ENCODE measurements around the gene SMCR8. TPM values are rescaled to one million over a fixed set of nuclear protein-coding genes. Genes with fewer than 3 reads are reported as not detected.

Gene SMCR8
- total RNA-seq: 10 to 100 TPM; 33.5 to 48.5 (median 39.2) TPM
- 26.3 TPM for total RNA-seq (2013)

GRCh38 chr17:18314731-18315561, at the start of gene SMCR8, which contains the start of gene TOP3A:
SMCR8 (plus strand) TSS chr17:18315293; CDS start chr17:18315790, 497 bp downstream.
TOP3A (minus strand) TSS chr17:18314994; CDS start chr17:18314778, 216 bp downstream.
- Mint-ChIP-seq H3K36me3 (no peaks in the 10 kb centered on the region), H3K27ac (peak within 1 kb of the TSS; percentile 91 to 99), H3K4me1 (peaks cover 73 to 78% of the 10 kb centered on the region in 2 donors), H3K4me3 (peak within 1 kb of the TSS; percentile 97), H3K27me3 (ENCODE audit: low read depth in 2 of 2) (no peaks in the 10 kb centered on the region), H3K9me3 (no peaks in the 10 kb centered on the region)
- Histone ChIP-seq H3K27ac (ENCODE audit: low read length) (peak within 1 kb of the TSS; percentile 89), H3K27me3 (ENCODE audit: control insufficient read depth, insufficient read depth, low read length) (no peaks in the 10 kb centered on the region), H3K36me3 (ENCODE audit: control insufficient read depth, insufficient read depth, low read length) (peaks cover 20% of the 10 kb centered on the region), H3K4me3 (ENCODE audit: low read length) (peak within 1 kb of the TSS; percentile 81), H3K9me3 (ENCODE audit: control insufficient read depth, insufficient read depth, low read length) (no peaks in the 10 kb centered on the region), H3K4me1 (ENCODE audit: control insufficient read depth, insufficient read depth, low read length) (peaks cover 57% of the 10 kb centered on the region)
- intact Hi-C loops (cut with micrococcal nuclease): loop anchor here (1.0 to 2.0 kb wide), 2 partner anchors 54 to 90 kb away; partner anchors contain the start of genes LLGL1 and MIEF2
- ATAC-seq: peak; percentile 91 to 97 (median 92)
- TF ChIP-seq CTCF (IDR thresholded peaks at IDR 0.05): no peak
- WGBS (ENCODE audit: insufficient coverage): under 1% methylated on average over 78 of the region's 78 CpGs
- peak; percentile 92 to 97 for DNase-seq

- Mint-ChIP-seq H3K9me3 (no peaks in the 10 kb centered on the region), H3K27me3 (ENCODE audit: low read depth in 2 of 2) (no peaks in the 10 kb centered on the region), H3K27ac (no peak overlapping the region), H3K4me1 (peaks cover 0 to 3% of the 10 kb centered on the region in 2 donors), H3K36me3 (no peaks in the 10 kb centered on the region), H3K4me3 (no peak overlapping the region)
- intact Hi-C loops (cut with micrococcal nuclease): no loop called here
- no peaks in the 10 kb centered on the region for H3K27me3 ChIP-seq (ENCODE audit: control insufficient read depth, insufficient read depth, low read length)
- peak in 2 of 3 donors; percentile 37 to 58 for ATAC-seq
- peaks cover 21% of the 10 kb centered on the region for H3K4me1 ChIP-seq (ENCODE audit: control insufficient read depth, insufficient read depth, low read length)
- 74% methylated on average over 10 of the region's 10 CpGs for WGBS (ENCODE audit: insufficient coverage)
- peak overlapping the region; percentile 11 for H3K27ac ChIP-seq (ENCODE audit: low read length)
- no peak for DNase-seq
- no peak overlapping the region for H3K4me3 ChIP-seq (ENCODE audit: low read length)
- TF ChIP-seq CTCF (IDR thresholded peaks at IDR 0.05): no peak
- H3K36me3 ChIP-seq (ENCODE audit: control insufficient read depth, insufficient read depth, low read length): peaks cover 18% of the 10 kb centered on the region
- no peaks in the 10 kb centered on the region for H3K9me3 ChIP-seq (ENCODE audit: control insufficient read depth, insufficient read depth, low read length)
Measured at GRCh38 chr17:18267366-18267765, 47.7 kb upstream of the SMCR8 start.

GRCh38 chr17:18267927-18268711, 47.0 kb upstream of the SMCR8 start:
- Histone ChIP-seq H3K36me3 (ENCODE audit: control insufficient read depth, insufficient read depth, low read length) (peaks cover 17% of the 10 kb centered on the region), H3K4me3 (ENCODE audit: low read length) (no peak overlapping the region), H3K27ac (ENCODE audit: low read length) (peak overlapping the region; percentile 6), H3K27me3 (ENCODE audit: control insufficient read depth, insufficient read depth, low read length) (no peaks in the 10 kb centered on the region), H3K9me3 (ENCODE audit: control insufficient read depth, insufficient read depth, low read length) (no peaks in the 10 kb centered on the region), H3K4me1 (ENCODE audit: control insufficient read depth, insufficient read depth, low read length) (peaks cover 20% of the 10 kb centered on the region)
- no peak for TF ChIP-seq CTCF (IDR thresholded peaks at IDR 0.05)
- WGBS (ENCODE audit: insufficient coverage): 63% methylated on average over 14 of the region's 14 CpGs
- no peaks in the 10 kb centered on the region for H3K9me3 Mint-ChIP-seq
- DNase-seq (no peak), ATAC-seq (peak in 1 of 3 donors; percentile 44)
- intact Hi-C loops (cut with micrococcal nuclease): no loop called here
- no peaks in the 10 kb centered on the region for H3K4me1 Mint-ChIP-seq
- H3K27me3 Mint-ChIP-seq (ENCODE audit: low read depth in 2 of 2): no peaks in the 10 kb centered on the region
- no peaks in the 10 kb centered on the region for H3K36me3 Mint-ChIP-seq
- H3K27ac Mint-ChIP-seq: no peak overlapping the region
- no peak overlapping the region for H3K4me3 Mint-ChIP-seq
